ENCODE results near the gene ZNF594.
"Not testable (repeated sequence)": the region's sequence is repeated elsewhere in the genome, so short reads cannot be mapped to it uniquely, and the experiment has no call there.

The ZNF594 gene

GRCh38 chr17:5226940-5227878 is 35.5 kb upstream of the ZNF594 start:
- no peak overlapping the region for H3K4me3 ChIP-seq (ENCODE audit: low read length)
- no peak for DNase-seq (ENCODE audit: low read depth)
- no peak for TF ChIP-seq CTCF (conservative IDR thresholded peaks at IDR 0.05; ENCODE audit: low read length)

GRCh38 chr17:5225668-5226457 is 34.2 kb upstream of the ZNF594 start:
- DNase-seq (ENCODE audit: low read depth) = no peak
- no peak overlapping the region for H3K4me3 ChIP-seq (ENCODE audit: low read length)
- no peak for TF ChIP-seq CTCF (conservative IDR thresholded peaks at IDR 0.05; ENCODE audit: low read length)

- not testable (repeated sequence) for H3K4me3 ChIP-seq (ENCODE audit: low read length); DNase-seq (ENCODE audit: low read depth)
Measured at GRCh38 chr17:5221912-5222311, 30.2 kb upstream of the ZNF594 start.

GRCh38 chr17:5220074-5220473 is 28.4 kb upstream of the ZNF594 start:
- no peak overlapping the region for H3K4me3 ChIP-seq (ENCODE audit: low read length)
- TF ChIP-seq CTCF (conservative IDR thresholded peaks at IDR 0.05; ENCODE audit: low read length) = no peak
- no peak for DNase-seq (ENCODE audit: low read depth)

- TF ChIP-seq CTCF (conservative IDR thresholded peaks at IDR 0.05; ENCODE audit: low read length) = no peak
- no peak overlapping the region for H3K4me3 ChIP-seq (ENCODE audit: low read length)
- DNase-seq (ENCODE audit: low read depth) = no peak
Measured at GRCh38 chr17:5219536-5219935, 27.9 kb upstream of the ZNF594 start.

DNA sequence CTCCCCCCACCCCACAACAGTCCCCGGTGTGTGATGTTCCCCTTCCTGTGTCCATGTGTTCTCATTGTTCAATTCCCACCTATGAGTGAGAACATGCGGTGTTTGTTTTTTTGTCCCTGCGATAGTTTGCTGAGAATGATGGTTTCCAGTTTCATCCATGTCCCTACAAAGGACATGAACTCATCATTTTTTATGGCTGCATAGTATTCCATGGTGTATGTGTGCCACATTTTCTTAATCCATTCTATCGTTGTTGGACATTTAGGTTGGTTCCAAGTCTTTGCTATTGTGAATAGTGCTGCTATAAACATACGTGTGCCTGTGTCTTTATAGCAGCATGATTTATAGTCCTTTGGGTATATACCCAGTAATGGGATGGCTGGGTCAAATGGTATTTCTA is 25.9 kb upstream of the ZNF594 start:
- not testable (repeated sequence) for DNase-seq (ENCODE audit: low read depth)

GRCh38 chr17:5211458-5211857 is 19.8 kb upstream of the ZNF594 start:
- no peak for DNase-seq (ENCODE audit: low read depth)
- no peak for TF ChIP-seq CTCF (conservative IDR thresholded peaks at IDR 0.05; ENCODE audit: low read length)
- no peak overlapping the region for H3K4me3 ChIP-seq (ENCODE audit: low read length)

More for the DNA sequence above, 25.9 kb upstream of the ZNF594 start:
- H3K4me3 ChIP-seq (ENCODE audit: low read length) = not testable (repeated sequence)
